LNCAP (cell line): ENCODE results near the gene STK25.

ENCODE experiments used
- CTCF ChIP-seq: fragments of 450-650 bp; IDR thresholded peaks from 2 replicates; pipeline ENCODE4 v1.5.1; 2017; ENCODE audit warnings: mild to moderate bottlenecking

STK25 gene

GRCh38 chr2:241501551-241501950 is 6.8 kb downstream of the STK25 start:
- TF ChIP-seq CTCF = no peak

GRCh38 chr2:241501099-241501541 is 7.3 kb downstream of the STK25 start:
- no peak for TF ChIP-seq CTCF

- TF ChIP-seq CTCF = no peak
These were observed 7.9 kb downstream of the STK25 start for GRCh38 chr2:241500431-241500975.

GRCh38 chr2:241500016-241500415 is 8.4 kb downstream of the STK25 start:
- no peak for TF ChIP-seq CTCF

GRCh38 chr2:241499146-241499965 is 9.0 kb downstream of the STK25 start:
- TF ChIP-seq CTCF = no peak

- no peak for TF ChIP-seq CTCF
These were observed 10.0 kb downstream of the STK25 start for GRCh38 chr2:241498115-241499070.
